ENCODE results near the gene ITPR2.
"Not testable (repeated sequence)": the region's sequence is repeated elsewhere in the genome, so short reads cannot be mapped to it uniquely, and the experiment has no call there.

ITPR2 gene

DNA sequence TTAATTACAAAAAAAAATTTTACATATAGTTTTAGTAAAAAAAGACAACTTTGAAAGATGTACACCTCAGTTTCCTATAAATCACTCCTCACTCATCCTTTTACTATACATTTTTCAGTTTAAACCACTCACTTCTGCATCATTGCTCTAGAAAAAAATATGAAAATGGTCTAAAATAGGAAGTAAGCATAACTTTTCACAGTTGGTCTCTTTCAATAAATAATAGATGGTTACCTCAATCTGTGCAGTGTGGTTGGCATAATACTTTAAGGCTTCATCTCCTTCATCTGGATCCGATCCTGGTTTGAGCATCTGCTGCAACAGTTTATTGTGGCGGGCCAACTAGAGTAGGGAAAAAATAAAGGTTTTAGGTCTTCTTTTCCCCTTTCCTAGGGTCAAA is 389.7 kb downstream of the ITPR2 start:
- TF ChIP-seq, protein P1, sequence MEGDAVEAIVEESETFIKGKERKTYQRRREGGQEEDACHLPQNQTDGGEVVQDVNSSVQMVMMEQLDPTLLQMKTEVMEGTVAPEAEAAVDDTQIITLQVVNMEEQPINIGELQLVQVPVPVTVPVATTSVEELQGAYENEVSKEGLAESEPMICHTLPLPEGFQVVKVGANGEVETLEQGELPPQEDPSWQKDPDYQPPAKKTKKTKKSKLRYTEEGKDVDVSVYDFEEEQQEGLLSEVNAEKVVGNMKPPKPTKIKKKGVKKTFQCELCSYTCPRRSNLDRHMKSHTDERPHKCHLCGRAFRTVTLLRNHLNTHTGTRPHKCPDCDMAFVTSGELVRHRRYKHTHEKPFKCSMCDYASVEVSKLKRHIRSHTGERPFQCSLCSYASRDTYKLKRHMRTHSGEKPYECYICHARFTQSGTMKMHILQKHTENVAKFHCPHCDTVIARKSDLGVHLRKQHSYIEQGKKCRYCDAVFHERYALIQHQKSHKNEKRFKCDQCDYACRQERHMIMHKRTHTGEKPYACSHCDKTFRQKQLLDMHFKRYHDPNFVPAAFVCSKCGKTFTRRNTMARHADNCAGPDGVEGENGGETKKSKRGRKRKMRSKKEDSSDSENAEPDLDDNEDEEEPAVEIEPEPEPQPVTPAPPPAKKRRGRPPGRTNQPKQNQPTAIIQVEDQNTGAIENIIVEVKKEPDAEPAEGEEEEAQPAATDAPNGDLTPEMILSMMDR (IDR thresholded peaks at IDR 0.05) = no peak
- Mint-ChIP-seq H3K4me1 (no peaks in the 10 kb centered on the region), H3K27ac (no peak overlapping the region), H3K36me3 (ENCODE audit: low read depth) (no peaks in the 10 kb centered on the region), H3K4me3 (no peak overlapping the region), H3K27me3 (ENCODE audit: low read depth, poor library complexity) (peaks cover 3% of the 10 kb centered on the region), H3K9me3 (no peaks in the 10 kb centered on the region)
- no peak for DNase-seq

DNA sequence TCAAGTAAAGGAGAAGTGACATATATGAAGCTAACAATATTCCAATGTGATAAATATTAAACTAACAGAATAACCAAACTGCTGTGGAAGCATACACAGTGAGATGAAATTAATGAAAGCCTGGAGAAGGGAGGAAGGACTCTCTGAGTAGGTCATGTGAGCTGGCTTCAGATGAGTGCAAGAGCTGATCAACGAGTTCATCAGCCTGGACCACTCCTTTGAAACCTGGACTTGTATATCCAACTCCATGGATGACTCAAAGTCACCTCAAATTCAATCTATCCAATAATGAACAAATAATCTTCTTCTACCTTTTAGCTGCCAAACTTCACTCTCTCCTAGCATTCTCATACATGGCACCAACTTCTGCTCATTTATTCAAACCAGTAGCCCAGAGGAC is 391.6 kb downstream of the ITPR2 start:
- peaks cover 3% of the 10 kb centered on the region for H3K27me3 Mint-ChIP-seq (ENCODE audit: low read depth, poor library complexity)
- TF ChIP-seq, protein P1 (IDR thresholded peaks at IDR 0.05) = no peak
- H3K4me1 Mint-ChIP-seq = no peaks in the 10 kb centered on the region
- no peak for DNase-seq
- no peak overlapping the region for H3K27ac Mint-ChIP-seq
- H3K36me3 Mint-ChIP-seq (ENCODE audit: low read depth) = no peaks in the 10 kb centered on the region
- H3K9me3 Mint-ChIP-seq = no peaks in the 10 kb centered on the region
- no peak overlapping the region for H3K4me3 Mint-ChIP-seq

DNA sequence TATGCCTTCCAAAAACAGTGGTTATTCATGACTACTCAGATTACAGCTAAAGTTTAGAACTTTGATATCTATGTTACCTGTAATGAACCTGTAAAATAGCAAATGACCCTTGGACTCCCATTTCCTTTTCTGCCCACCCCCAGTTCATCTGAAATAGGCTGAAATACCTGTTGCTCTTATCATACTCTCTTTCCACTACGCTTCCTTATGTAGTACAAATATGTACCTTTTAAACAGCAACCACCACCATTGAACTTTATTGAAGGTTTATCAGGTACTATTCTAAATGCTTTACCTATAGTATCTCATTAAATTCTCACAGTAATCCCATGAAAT is 398.0 kb downstream of the ITPR2 start:
- Mint-ChIP-seq H3K4me1 (no peaks in the 10 kb centered on the region), H3K27me3 (ENCODE audit: low read depth, poor library complexity) (peaks cover 10% of the 10 kb centered on the region), H3K36me3 (ENCODE audit: low read depth) (no peaks in the 10 kb centered on the region), H3K9me3 (no peaks in the 10 kb centered on the region), H3K4me3 (no peak overlapping the region), H3K27ac (no peak overlapping the region)
- no peak for DNase-seq
- TF ChIP-seq, protein P1 (IDR thresholded peaks at IDR 0.05) = no peak

DNA sequence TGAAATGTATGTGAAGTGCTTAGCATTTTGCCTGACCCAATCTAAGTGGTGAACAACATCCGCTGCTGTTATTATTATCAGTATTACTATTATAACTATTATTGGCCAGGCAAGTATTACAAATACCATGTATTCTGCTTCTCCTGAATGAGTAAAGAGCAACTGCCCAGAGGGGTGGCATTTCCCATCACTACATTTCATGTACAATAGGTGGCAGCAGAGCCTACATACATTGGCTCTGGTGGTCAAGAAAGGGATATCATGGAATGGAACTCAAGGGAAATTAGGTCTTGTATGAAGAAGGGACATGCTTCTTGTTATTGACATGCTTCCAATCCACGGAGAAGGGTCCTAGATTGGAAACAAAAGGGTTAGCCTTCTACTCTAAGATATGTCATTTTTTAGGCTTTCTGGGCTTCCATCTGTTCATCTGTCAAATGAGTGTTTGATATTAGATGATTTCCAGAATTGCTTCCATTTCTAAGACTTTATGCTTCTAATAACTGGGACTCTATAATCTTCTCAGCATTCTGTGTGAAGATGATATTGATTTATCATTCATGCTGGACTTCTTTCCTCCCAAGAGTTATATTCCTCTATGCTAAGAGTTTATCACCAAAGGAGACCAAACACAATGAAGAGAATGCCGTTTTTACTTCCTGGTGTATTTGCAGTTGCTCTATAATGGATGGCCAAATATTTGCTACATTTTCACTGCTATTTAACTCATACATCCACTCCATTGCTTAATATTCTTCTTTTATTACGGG is 398.5 kb downstream of the ITPR2 start:
- Mint-ChIP-seq H3K4me3 (no peak overlapping the region), H3K4me1 (no peaks in the 10 kb centered on the region), H3K27me3 (ENCODE audit: low read depth, poor library complexity) (peaks cover 10% of the 10 kb centered on the region), H3K9me3 (no peaks in the 10 kb centered on the region), H3K27ac (no peak overlapping the region), H3K36me3 (ENCODE audit: low read depth) (no peaks in the 10 kb centered on the region)
- TF ChIP-seq, protein P1 (IDR thresholded peaks at IDR 0.05) = peak; percentile 81
- peak; percentile 20 for DNase-seq

DNA sequence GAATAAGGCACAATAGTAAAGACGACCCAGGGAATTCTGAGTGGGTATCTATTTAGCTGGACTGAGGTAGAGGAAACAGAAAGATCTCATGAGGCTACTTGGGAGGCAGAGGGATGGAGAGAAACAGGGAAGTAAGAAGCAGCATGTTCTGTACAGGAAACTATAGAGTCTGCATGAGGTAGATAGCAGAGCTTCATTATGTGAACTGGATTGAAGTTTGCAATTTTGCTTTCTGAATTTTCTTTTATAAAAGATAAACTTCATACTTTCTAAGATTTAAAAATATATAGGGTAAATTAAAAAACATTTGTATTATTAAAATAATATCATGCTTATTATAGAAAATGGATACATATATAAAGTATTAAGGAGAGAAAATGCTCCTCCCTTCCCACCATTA is 399.3 kb downstream of the ITPR2 start:
- not testable (repeated sequence) for H3K4me1 Mint-ChIP-seq; H3K27me3 Mint-ChIP-seq (ENCODE audit: low read depth, poor library complexity); H3K4me3 Mint-ChIP-seq; H3K9me3 Mint-ChIP-seq; H3K36me3 Mint-ChIP-seq (ENCODE audit: low read depth); DNase-seq; H3K27ac Mint-ChIP-seq

DNA sequence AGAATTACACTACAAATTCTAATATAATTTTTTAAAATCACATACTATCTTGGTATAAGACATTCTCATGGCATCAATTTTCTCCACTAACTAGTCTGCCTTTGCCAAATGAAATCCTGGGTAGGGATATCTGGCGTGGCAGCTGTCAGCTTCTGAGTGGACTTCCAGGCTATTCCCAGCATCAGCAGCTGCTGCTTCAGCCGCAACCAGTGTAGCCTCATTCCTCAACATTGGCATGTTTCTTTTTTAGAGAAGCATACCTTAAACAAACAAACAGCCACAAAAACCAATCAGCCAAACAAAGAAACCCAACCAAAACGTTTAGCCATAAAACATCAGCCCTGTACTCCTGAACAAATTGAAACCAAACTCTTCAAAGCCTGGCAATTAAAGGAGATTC is 401.8 kb downstream of the ITPR2 start:
- H3K36me3 Mint-ChIP-seq (ENCODE audit: low read depth) = no peaks in the 10 kb centered on the region
- TF ChIP-seq, protein P1 (IDR thresholded peaks at IDR 0.05) = no peak
- no peak overlapping the region for H3K27ac Mint-ChIP-seq
- H3K4me3 Mint-ChIP-seq = no peak overlapping the region
- H3K9me3 Mint-ChIP-seq = no peaks in the 10 kb centered on the region
- peaks cover 10% of the 10 kb centered on the region for H3K27me3 Mint-ChIP-seq (ENCODE audit: low read depth, poor library complexity)
- H3K4me1 Mint-ChIP-seq = no peaks in the 10 kb centered on the region
- DNase-seq = no peak

DNA sequence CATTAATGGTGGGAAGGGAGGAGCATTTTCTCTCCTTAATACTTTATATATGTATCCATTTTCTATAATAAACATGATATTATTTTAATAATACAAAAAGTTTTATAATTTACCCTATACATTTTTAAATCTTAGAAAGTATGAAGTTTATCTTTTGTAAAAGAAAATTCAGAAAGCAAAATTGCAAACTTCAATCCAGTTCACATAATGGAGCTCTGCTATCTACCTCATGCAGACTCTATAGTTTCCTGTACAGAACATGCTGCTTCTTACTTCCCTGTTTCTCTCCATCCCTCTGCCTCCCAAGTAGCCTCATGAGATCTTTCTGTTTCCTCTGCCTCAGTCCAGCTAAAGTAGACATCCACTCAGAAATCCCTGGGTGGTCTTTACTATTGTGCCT is 402.4 kb downstream of the ITPR2 start:
- H3K4me1 Mint-ChIP-seq; H3K27ac Mint-ChIP-seq; H3K9me3 Mint-ChIP-seq; H3K4me3 Mint-ChIP-seq; DNase-seq; H3K27me3 Mint-ChIP-seq (ENCODE audit: low read depth, poor library complexity); H3K36me3 Mint-ChIP-seq (ENCODE audit: low read depth): not testable (repeated sequence)

Data from nephron progenitor cell (in vitro differentiated cells).